CD4-positive, alpha-beta memory T cell (primary cell): ENCODE results near the gene AKR1B15. TPM values are rescaled to one million over a fixed set of nuclear protein-coding genes. Genes with fewer than 3 reads are reported as not detected.

Source experiments
- CTCF ChIA-PET: fragments of 350-600 bp; sonication (Branson Sonifier 250); formaldehyde crosslinking; loops from one replicate; lab custom pipeline; 2021; ENCODE audit warnings: inconsistent platforms; ENCODE audit not compliant: partially characterized antibody; lab: Charles Lee
- POLR2A ChIA-PET: fragments of 350-600 bp; sonication (Branson Sonifier 250); formaldehyde crosslinking; loops from one replicate; lab custom pipeline; 2021; ENCODE audit not compliant: partially characterized antibody; lab: Charles Lee
- DNase-seq, 5 donors: peaks; one replicate each; pipeline versions ENCODE4 v3.0.0 to v3.0.0-alpha.2; 2020 to 2022; ENCODE audit warnings: mixed read lengths in 1 of 5
- H3K27ac ChIP-seq: one replicate; pipeline ENCODE4 v1.7.0; 2013; ENCODE audit warnings: low read depth, low read length
- H3K27me3 ChIP-seq: 2 replicates; pipeline ENCODE4 v1.7.0; 2013; ENCODE audit warnings: mild to moderate bottlenecking, low read length, moderate library complexity; ENCODE audit not compliant: insufficient read depth
- H3K36me3 ChIP-seq: 2 replicates; pipeline ENCODE4 v1.7.0; 2013; ENCODE audit warnings: mild to moderate bottlenecking, low read length, moderate library complexity; ENCODE audit not compliant: insufficient read depth
- H3K4me1 ChIP-seq: 2 replicates; pipeline ENCODE4 v1.7.0; 2013; ENCODE audit warnings: mild to moderate bottlenecking, low read length, moderate library complexity; ENCODE audit not compliant: insufficient read depth
- H3K4me3 ChIP-seq, 2 donors: one replicate each; pipeline ENCODE4 v1.7.0; 2013; ENCODE audit warnings: low read length in 2 of 2, mild to moderate bottlenecking in 1 of 2
- H3K9me3 ChIP-seq, 2 donors: one replicate each; pipeline ENCODE4 v1.7.0; 2013; ENCODE audit warnings: low read length in 2 of 2, control low read depth in 1 of 2; ENCODE audit not compliant: control insufficient read depth in 1 of 2
- H3K27ac Mint-ChIP-seq, 7 donors: one replicate each; pipeline ENCODE4 v1.8.0; 2020 to 2021; ENCODE audit warnings: mixed read lengths in 7 of 7, mild to moderate bottlenecking in 6 of 7, inconsistent platforms in 3 of 7, moderate library complexity in 3 of 7
- H3K27me3 Mint-ChIP-seq, 2 donors: one replicate each; pipeline ENCODE4 v1.8.0; 2020 to 2021; ENCODE audit warnings: mixed read lengths in 2 of 2
- H3K36me3 Mint-ChIP-seq, 2 donors: one replicate each; pipeline ENCODE4 v1.8.0; 2020 to 2021; ENCODE audit warnings: mixed read lengths in 2 of 2, inconsistent platforms in 1 of 2, mild to moderate bottlenecking in 1 of 2
- H3K4me1 Mint-ChIP-seq, 4 donors: one replicate each; pipeline ENCODE4 v1.8.0; 2020 to 2021; ENCODE audit warnings: mixed read lengths in 4 of 4, mild to moderate bottlenecking in 1 of 4
- H3K4me3 Mint-ChIP-seq, 8 donors: one replicate each; pipeline ENCODE4 v1.8.0; 2020 to 2021; ENCODE audit warnings: mixed read lengths in 8 of 8, mild to moderate bottlenecking in 7 of 8, moderate library complexity in 6 of 8, inconsistent platforms in 3 of 8
- H3K9me3 Mint-ChIP-seq, 8 donors: one replicate each; pipeline ENCODE4 v1.8.0; 2020 to 2021; ENCODE audit warnings: mixed read lengths in 8 of 8, mild to moderate bottlenecking in 5 of 8, inconsistent platforms in 3 of 8, moderate library complexity in 1 of 8
- intact Hi-C: fragments of 100-400 bp; cut with micrococcal nuclease; formaldehyde crosslinking; loops from one replicate; pipeline ENCODE4 v1.15.1; 2023
- polyA plus RNA-seq, 2 donors: library from polyadenylated mRNA; unstranded; fragments of 300-500 nt; fragmentation: Illumina TruSeq; gene quantifications; one replicate each; pipeline ENCODE4 v1.2.3, GENCODE V29; 2021
- total RNA-seq, 2 experiments: library from RNA; stranded (reverse); gene quantifications; one replicate each; pipeline ENCODE4 v1.2.3, GENCODE V29; 2021

Gene AKR1B15
- total and polyA plus RNA-seq, 4 experiments from 2014 or later = not detected

- intact Hi-C loops = no loop called here
- CTCF ChIA-PET = interaction anchor here (1.1 to 6.8 kb wide), 5 partner anchors 10 to 97 kb away, joined by 3 to 56 read pairs (median 5); partner anchors contain the start of gene AKR1B1
- Histone ChIP-seq H3K4me3 (no peak overlapping the region), H3K27me3 (no peaks in the 10 kb centered on the region), H3K36me3 (no peaks in the 10 kb centered on the region), H3K27ac (no peak overlapping the region), H3K4me1 (no peaks in the 10 kb centered on the region), H3K9me3 (no peaks in the 10 kb centered on the region)
- Mint-ChIP-seq H3K9me3 (peaks cover 0 to 2% (median 0%) of the 10 kb centered on the region in 8 donors), H3K27ac (no peak overlapping the region), H3K36me3 (no peaks in the 10 kb centered on the region), H3K27me3 (peaks cover 3% of the 10 kb centered on the region in 2 donors), H3K4me1 (peaks cover 0 to 5% (median 3%) of the 10 kb centered on the region in 4 donors), H3K4me3 (no peak overlapping the region)
- POLR2A ChIA-PET = no interaction called here
- DNase-seq = no peak
Observed at GRCh38 chr7:134510646-134511045, 38.3 kb upstream of the AKR1B15 start.

GRCh38 chr7:134512271-134512670 lies 36.6 kb upstream of the AKR1B15 start:
- intact Hi-C loops = no loop called here
- Histone ChIP-seq H3K4me1 (no peaks in the 10 kb centered on the region), H3K27ac (no peak overlapping the region), H3K27me3 (no peaks in the 10 kb centered on the region), H3K36me3 (no peaks in the 10 kb centered on the region), H3K4me3 (no peak overlapping the region), H3K9me3 (no peaks in the 10 kb centered on the region)
- Mint-ChIP-seq H3K27me3 (peaks cover 3 to 15% of the 10 kb centered on the region in 2 donors), H3K4me1 (peaks cover 0 to 5% (median 3%) of the 10 kb centered on the region in 4 donors), H3K9me3 (peaks cover 0 to 2% (median 0%) of the 10 kb centered on the region in 8 donors), H3K36me3 (no peaks in the 10 kb centered on the region), H3K4me3 (no peak overlapping the region), H3K27ac (no peak overlapping the region)
- DNase-seq = no peak
- ChIA-PET CTCF (interaction anchor here (4.8 to 6.8 kb wide), 2 partner anchors 54 to 79 kb away, joined by 38 to 56 read pairs; partner anchors contain the start of gene AKR1B1), POLR2A (no interaction called here)

GRCh38 chr7:134513169-134513752 lies 35.6 kb upstream of the AKR1B15 start:
- intact Hi-C loops = loop anchor here (1.0 kb wide), 1 partner anchor 81 kb away; no protein-coding TSS in a partner anchor
- Mint-ChIP-seq H3K27ac (no peak overlapping the region), H3K27me3 (peaks cover 3 to 21% of the 10 kb centered on the region in 2 donors), H3K36me3 (no peaks in the 10 kb centered on the region), H3K4me3 (no peak overlapping the region), H3K4me1 (peaks cover 0 to 5% (median 3%) of the 10 kb centered on the region in 4 donors), H3K9me3 (peaks cover 0 to 2% (median 0%) of the 10 kb centered on the region in 8 donors)
- Histone ChIP-seq H3K27ac (no peak overlapping the region), H3K27me3 (no peaks in the 10 kb centered on the region), H3K36me3 (no peaks in the 10 kb centered on the region), H3K9me3 (no peaks in the 10 kb centered on the region), H3K4me1 (no peaks in the 10 kb centered on the region), H3K4me3 (no peak overlapping the region)
- CTCF ChIA-PET = interaction anchor here (0.6 to 6.8 kb wide), 10 partner anchors 10 to 132 kb away, joined by 3 to 56 read pairs (median 4); partner anchors contain the start of gene AKR1B1
- POLR2A ChIA-PET = no interaction called here
- peak in 4 of 5 donors; percentile 13 to 24 (median 19) for DNase-seq

GRCh38 chr7:134514106-134514505 lies 34.8 kb upstream of the AKR1B15 start:
- H3K27me3 ChIP-seq = no peaks in the 10 kb centered on the region
- no peaks in the 10 kb centered on the region for H3K4me1 ChIP-seq
- H3K4me1 Mint-ChIP-seq = peaks cover 0 to 5% (median 3%) of the 10 kb centered on the region in 4 donors
- CTCF ChIA-PET = interaction anchor here (0.6 to 6.8 kb wide), 17 partner anchors 9 to 657 kb away, joined by 3 to 56 read pairs (median 4); partner anchors contain the start of genes AKR1B1, AKR1B15 and CYREN
- no peak overlapping the region for H3K27ac ChIP-seq
- no peak overlapping the region for H3K4me3 Mint-ChIP-seq
- H3K27ac Mint-ChIP-seq = no peak overlapping the region
- POLR2A ChIA-PET = interaction anchor here (1.0 to 1.2 kb wide), 2 partner anchors 56 to 81 kb away, joined by 5 to 7 read pairs; partner anchors contain the start of gene AKR1B1
- H3K9me3 Mint-ChIP-seq = peaks cover 0 to 2% (median 0%) of the 10 kb centered on the region in 8 donors
- DNase-seq = no peak
- H3K27me3 Mint-ChIP-seq = peaks cover 3 to 21% of the 10 kb centered on the region in 2 donors
- H3K36me3 Mint-ChIP-seq = no peaks in the 10 kb centered on the region
- intact Hi-C loops = loop anchor here (1.0 kb wide), 2 partner anchors 92 to 440 kb away; no protein-coding TSS in a partner anchor
- H3K36me3 ChIP-seq = no peaks in the 10 kb centered on the region
- no peaks in the 10 kb centered on the region for H3K9me3 ChIP-seq
- no peak overlapping the region for H3K4me3 ChIP-seq

GRCh38 chr7:134514663-134515062 lies 34.2 kb upstream of the AKR1B15 start:
- intact Hi-C loops = loop anchor here (1.0 kb wide), 2 partner anchors 92 to 440 kb away; no protein-coding TSS in a partner anchor
- Histone ChIP-seq H3K36me3 (no peaks in the 10 kb centered on the region), H3K9me3 (no peaks in the 10 kb centered on the region), H3K4me3 (no peak overlapping the region), H3K27me3 (no peaks in the 10 kb centered on the region), H3K27ac (no peak overlapping the region), H3K4me1 (no peaks in the 10 kb centered on the region)
- POLR2A ChIA-PET = interaction anchor here (1.0 to 1.2 kb wide), 2 partner anchors 56 to 82 kb away, joined by 5 to 7 read pairs; partner anchors contain the start of gene AKR1B1
- Mint-ChIP-seq H3K36me3 (no peaks in the 10 kb centered on the region), H3K4me3 (peak overlapping the region in 1 of 8 donors; percentile 63), H3K4me1 (peaks cover 0 to 5% (median 3%) of the 10 kb centered on the region in 4 donors), H3K9me3 (peaks cover 0 to 2% (median 0%) of the 10 kb centered on the region in 8 donors), H3K27me3 (peaks cover 4 to 21% of the 10 kb centered on the region in 2 donors), H3K27ac (no peak overlapping the region)
- CTCF ChIA-PET = interaction anchor here (0.9 to 6.8 kb wide), 16 partner anchors 8 to 656 kb away, joined by 3 to 56 read pairs (median 4); partner anchors contain the start of genes AKR1B1, AKR1B15 and CYREN
- peak in 4 of 5 donors; percentile 45 to 60 (median 55) for DNase-seq

- POLR2A ChIA-PET = no interaction called here
- H3K36me3 Mint-ChIP-seq = no peaks in the 10 kb centered on the region
- Histone ChIP-seq H3K27me3 (no peaks in the 10 kb centered on the region), H3K36me3 (no peaks in the 10 kb centered on the region), H3K9me3 (no peaks in the 10 kb centered on the region), H3K27ac (no peak overlapping the region), H3K4me3 (no peak overlapping the region), H3K4me1 (no peaks in the 10 kb centered on the region)
- no peak overlapping the region for H3K4me3 Mint-ChIP-seq
- DNase-seq = no peak
- CTCF ChIA-PET = interaction anchor here (0.7 to 6.8 kb wide), 4 partner anchors 9 to 83 kb away, joined by 3 to 38 read pairs (median 4); partner anchors contain the start of gene AKR1B1
- H3K4me1 Mint-ChIP-seq = peaks cover 0 to 5% (median 3%) of the 10 kb centered on the region in 4 donors
- H3K27me3 Mint-ChIP-seq = peaks cover 4 to 21% of the 10 kb centered on the region in 2 donors
- no peak overlapping the region for H3K27ac Mint-ChIP-seq
- intact Hi-C loops = no loop called here
- peaks cover 0 to 2% (median 0%) of the 10 kb centered on the region in 8 donors for H3K9me3 Mint-ChIP-seq
Observed at GRCh38 chr7:134515569-134516468, 33.1 kb upstream of the AKR1B15 start.
